Measurements from ENCODE around the gene SARNP. TPM values are rescaled to one million over a fixed set of nuclear protein-coding genes. Genes with fewer than 3 reads are reported as not detected.
"Not testable (repeated sequence)": the region's sequence is repeated elsewhere in the genome, so short reads cannot be mapped to it uniquely, and the experiment has no call there.

SARNP gene
- polyA plus RNA-seq, 1 donor from 2014 or later: 94.2 TPM

- Mint-ChIP-seq H3K36me3 (peaks cover 9% of the 10 kb centered on the region), H3K4me1 (peaks cover 0 to 2% (median 0%) of the 10 kb centered on the region in 3 donors), H3K4me3 (no peak overlapping the region), H3K27ac (no peak overlapping the region), H3K9me3 (no peaks in the 10 kb centered on the region), H3K27me3 (no peaks in the 10 kb centered on the region)
These were observed 27.6 kb downstream of the SARNP start for GRCh38 chr12:55789893-55790292.

GRCh38 chr12:55789171-55789570, 28.4 kb downstream of the SARNP start:
- H3K27ac Mint-ChIP-seq: no peak overlapping the region
- no peak overlapping the region for H3K4me3 Mint-ChIP-seq
- H3K36me3 Mint-ChIP-seq: peaks cover 7% of the 10 kb centered on the region
- H3K27me3 Mint-ChIP-seq: no peaks in the 10 kb centered on the region
- no peaks in the 10 kb centered on the region for H3K9me3 Mint-ChIP-seq
- peaks cover 0 to 2% (median 0%) of the 10 kb centered on the region in 3 donors for H3K4me1 Mint-ChIP-seq

DNA sequence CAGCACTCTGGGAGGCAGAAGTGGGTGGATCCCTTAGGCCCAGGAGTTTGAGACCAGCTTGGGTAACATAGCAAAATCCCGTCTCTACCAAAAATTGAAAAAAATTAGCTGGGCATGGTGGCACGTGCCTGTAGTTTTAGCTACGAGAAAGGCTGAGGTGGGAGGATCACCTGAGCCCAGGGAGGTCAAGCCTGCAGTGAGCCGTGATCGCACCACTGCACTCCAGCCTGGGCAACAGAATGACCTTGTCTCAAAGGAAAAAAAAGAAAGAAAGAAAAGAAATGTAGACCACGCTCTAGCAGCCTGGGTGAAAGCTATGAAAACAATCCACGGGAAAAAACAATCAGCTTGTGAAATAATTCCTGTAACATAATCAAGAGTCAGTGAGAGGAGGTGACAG, 29.0 kb downstream of the SARNP start:
- peak overlapping the region in 1 of 3 donors; percentile 35 for H3K27ac Mint-ChIP-seq
- no peak overlapping the region for H3K4me3 Mint-ChIP-seq
- peaks cover 6% of the 10 kb centered on the region for H3K36me3 Mint-ChIP-seq
- H3K4me1 Mint-ChIP-seq: peaks cover 0 to 2% (median 0%) of the 10 kb centered on the region in 3 donors
- no peaks in the 10 kb centered on the region for H3K9me3 Mint-ChIP-seq
- H3K27me3 Mint-ChIP-seq: no peaks in the 10 kb centered on the region

GRCh38 chr12:55780685-55781084, 36.8 kb downstream of the SARNP start:
- no peaks in the 10 kb centered on the region for H3K4me1 Mint-ChIP-seq
- H3K36me3 Mint-ChIP-seq: peaks cover 7% of the 10 kb centered on the region
- H3K27me3 Mint-ChIP-seq: no peaks in the 10 kb centered on the region
- H3K27ac Mint-ChIP-seq: no peak overlapping the region
- no peak overlapping the region for H3K4me3 Mint-ChIP-seq
- H3K9me3 Mint-ChIP-seq: no peaks in the 10 kb centered on the region

GRCh38 chr12:55777856-55778255, 39.7 kb downstream of the SARNP start:
- H3K9me3 Mint-ChIP-seq: no peaks in the 10 kb centered on the region
- H3K36me3 Mint-ChIP-seq: peaks cover 5% of the 10 kb centered on the region
- H3K27ac Mint-ChIP-seq: no peak overlapping the region
- H3K27me3 Mint-ChIP-seq: no peaks in the 10 kb centered on the region
- no peak overlapping the region for H3K4me3 Mint-ChIP-seq
- H3K4me1 Mint-ChIP-seq: peaks cover 0 to 2% (median 1%) of the 10 kb centered on the region in 3 donors

- H3K4me3 Mint-ChIP-seq: no peak overlapping the region
- peaks cover 0 to 5% (median 2%) of the 10 kb centered on the region in 3 donors for H3K4me1 Mint-ChIP-seq
- H3K27ac Mint-ChIP-seq: peak overlapping the region in 2 of 3 donors; percentile 35
- no peaks in the 10 kb centered on the region for H3K27me3 Mint-ChIP-seq
- no peaks in the 10 kb centered on the region for H3K9me3 Mint-ChIP-seq
- peaks cover 4% of the 10 kb centered on the region for H3K36me3 Mint-ChIP-seq
These were observed 45.8 kb downstream of the SARNP start for GRCh38 chr12:55771736-55772135.

DNA sequence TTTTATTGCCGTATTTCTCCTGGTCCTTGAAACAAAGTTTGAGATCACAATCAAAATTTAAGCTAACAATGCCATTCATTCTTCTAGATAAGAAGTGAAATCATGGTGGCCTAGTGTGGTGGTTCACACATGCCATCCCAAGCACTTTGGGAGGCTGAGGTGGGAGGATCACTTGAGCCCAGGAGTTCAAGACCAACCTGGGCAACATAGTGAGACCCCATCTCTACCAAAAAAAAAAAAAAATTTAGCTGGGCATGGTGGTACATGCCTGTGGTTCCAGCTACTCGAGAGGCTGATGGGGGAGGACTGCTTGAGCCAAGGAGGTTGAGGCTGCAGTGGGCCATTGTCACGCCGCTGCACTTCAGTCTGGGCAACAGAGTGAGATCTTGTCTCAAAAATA, 50.4 kb downstream of the SARNP start:
- Mint-ChIP-seq H3K27me3 (no peaks in the 10 kb centered on the region), H3K27ac (no peak overlapping the region), H3K4me1 (peaks cover 0 to 7% (median 2%) of the 10 kb centered on the region in 3 donors), H3K9me3 (no peaks in the 10 kb centered on the region), H3K4me3 (no peak overlapping the region), H3K36me3 (peaks cover 7% of the 10 kb centered on the region)

- H3K36me3 Mint-ChIP-seq: peaks cover 4% of the 10 kb centered on the region
- no peaks in the 10 kb centered on the region for H3K9me3 Mint-ChIP-seq
- H3K4me3 Mint-ChIP-seq: no peak overlapping the region
- H3K27me3 Mint-ChIP-seq: no peaks in the 10 kb centered on the region
- H3K4me1 Mint-ChIP-seq: peaks cover 0 to 5% (median 2%) of the 10 kb centered on the region in 3 donors
- peak overlapping the region in 1 of 3 donors; percentile 48 for H3K27ac Mint-ChIP-seq
These were observed 51.7 kb downstream of the SARNP start for GRCh38 chr12:55765736-55766290.

DNA sequence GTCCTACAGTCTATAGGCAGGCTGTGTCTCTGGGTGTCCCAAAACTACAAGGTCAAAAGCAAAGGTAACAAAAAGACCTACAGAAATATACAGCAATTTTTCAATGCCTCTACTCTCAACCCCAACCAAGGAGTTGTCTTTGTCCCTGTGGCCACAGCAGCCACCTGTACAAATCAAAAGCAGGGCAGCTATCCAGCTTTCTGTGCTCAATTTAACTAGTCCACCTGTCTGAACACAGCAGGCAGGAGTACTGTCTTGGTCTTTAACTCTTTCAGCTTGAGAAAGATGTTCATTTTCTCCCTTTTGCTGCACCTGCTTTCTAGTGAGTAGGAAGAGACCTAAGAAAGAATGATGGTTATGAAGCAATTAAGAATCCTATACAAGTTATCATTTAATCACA, 54.9 kb downstream of the SARNP start:
- H3K27me3 Mint-ChIP-seq: no peaks in the 10 kb centered on the region
- no peak overlapping the region for H3K4me3 Mint-ChIP-seq
- peaks cover 0 to 3% (median 2%) of the 10 kb centered on the region in 3 donors for H3K4me1 Mint-ChIP-seq
- no peaks in the 10 kb centered on the region for H3K9me3 Mint-ChIP-seq
- H3K36me3 Mint-ChIP-seq: peaks cover 7% of the 10 kb centered on the region
- H3K27ac Mint-ChIP-seq: no peak overlapping the region

- Mint-ChIP-seq H3K27me3 (no peaks in the 10 kb centered on the region), H3K36me3 (peaks cover 10% of the 10 kb centered on the region), H3K4me1 (peaks cover 0 to 2% (median 0%) of the 10 kb centered on the region in 3 donors), H3K27ac (peak overlapping the region in 1 of 3 donors; percentile 2), H3K4me3 (no peak overlapping the region), H3K9me3 (no peaks in the 10 kb centered on the region)
These were observed 56.9 kb downstream of the SARNP start for GRCh38 chr12:55760663-55761062.

- not testable (repeated sequence) for H3K9me3 Mint-ChIP-seq, H3K36me3 Mint-ChIP-seq, H3K27ac Mint-ChIP-seq, H3K4me3 Mint-ChIP-seq, H3K4me1 Mint-ChIP-seq, H3K27me3 Mint-ChIP-seq
These were observed 58.9 kb downstream of the SARNP start for GRCh38 chr12:55758575-55758974.

GRCh38 chr12:55757701-55758100, 59.8 kb downstream of the SARNP start:
- peaks cover 8% of the 10 kb centered on the region for H3K36me3 Mint-ChIP-seq
- no peaks in the 10 kb centered on the region for H3K9me3 Mint-ChIP-seq
- peaks cover 0 to 2% (median 0%) of the 10 kb centered on the region in 3 donors for H3K4me1 Mint-ChIP-seq
- H3K27ac Mint-ChIP-seq: peak overlapping the region in 1 of 3 donors; percentile 12
- H3K4me3 Mint-ChIP-seq: no peak overlapping the region
- no peaks in the 10 kb centered on the region for H3K27me3 Mint-ChIP-seq

DNA sequence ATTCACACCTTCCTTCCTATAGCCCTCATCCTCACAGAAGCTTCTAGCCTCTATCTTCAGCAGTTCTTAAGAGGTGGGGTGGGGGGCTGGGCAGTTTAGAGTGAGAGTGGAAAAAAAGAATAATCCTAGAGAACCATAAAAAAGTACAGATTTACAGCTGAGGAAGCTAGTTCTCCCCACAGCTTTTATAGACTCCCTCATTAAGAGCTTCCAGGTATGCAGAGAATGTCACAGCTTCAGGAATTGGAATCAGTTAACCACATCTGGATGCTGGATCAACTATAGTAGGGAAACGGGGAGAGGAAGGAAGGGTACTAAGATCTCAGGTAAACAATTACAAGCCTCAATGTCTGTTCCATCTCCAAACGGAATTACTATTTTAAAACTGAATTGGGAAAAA, 62.3 kb downstream of the SARNP start:
- peaks cover 7% of the 10 kb centered on the region for H3K36me3 Mint-ChIP-seq
- no peak overlapping the region for H3K27ac Mint-ChIP-seq
- H3K27me3 Mint-ChIP-seq: no peaks in the 10 kb centered on the region
- no peak overlapping the region for H3K4me3 Mint-ChIP-seq
- H3K4me1 Mint-ChIP-seq: peaks cover 0 to 2% (median 0%) of the 10 kb centered on the region in 3 donors
- no peaks in the 10 kb centered on the region for H3K9me3 Mint-ChIP-seq

DNA sequence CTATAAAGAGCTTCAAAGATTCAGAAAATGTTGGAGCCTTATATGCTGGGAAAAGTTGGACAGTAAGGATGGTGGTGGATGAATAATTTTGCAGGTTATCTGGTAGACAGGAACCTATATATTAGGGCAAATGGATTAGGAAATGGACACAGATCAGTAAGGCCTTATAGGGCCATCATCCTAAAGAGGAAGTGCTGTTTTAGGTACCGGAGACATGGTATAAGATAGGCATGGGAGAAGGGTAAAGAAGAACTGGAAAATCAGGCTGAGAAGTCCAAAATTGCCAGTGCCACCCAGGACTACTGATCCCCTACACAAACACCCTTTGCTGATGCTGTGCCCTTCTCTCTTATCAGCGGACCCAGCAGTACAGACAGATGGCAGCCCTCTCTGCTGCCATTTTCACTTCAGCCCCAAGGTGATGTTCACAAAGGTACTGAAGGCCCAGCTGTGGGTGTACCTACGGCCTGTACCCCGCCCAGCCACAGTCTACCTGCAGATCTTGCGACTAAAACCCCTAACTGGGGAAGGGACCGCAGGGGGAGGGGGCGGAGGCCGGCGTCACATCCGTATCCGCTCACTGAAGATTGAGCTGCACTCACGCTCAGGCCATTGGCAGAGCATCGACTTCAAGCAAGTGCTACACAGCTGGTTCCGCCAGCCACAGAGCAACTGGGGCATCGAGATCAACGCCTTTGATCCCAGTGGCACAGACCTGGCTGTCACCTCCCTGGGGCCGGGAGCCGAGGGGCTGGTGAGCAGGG, 69.1 kb downstream of the SARNP start:
- Mint-ChIP-seq H3K27me3 (peaks cover 4% of the 10 kb centered on the region), H3K27ac (peak overlapping the region; percentile 2 to 80 (median 54)), H3K36me3 (peaks cover 2% of the 10 kb centered on the region), H3K9me3 (no peaks in the 10 kb centered on the region), H3K4me1 (peaks cover 4 to 15% (median 14%) of the 10 kb centered on the region in 3 donors), H3K4me3 (peak overlapping the region in 1 of 4 donors; percentile 1)

- Mint-ChIP-seq H3K36me3 (peaks cover 2% of the 10 kb centered on the region), H3K27ac (peak overlapping the region in 2 of 3 donors; percentile 39 to 85), H3K4me3 (peak overlapping the region in 1 of 4 donors; percentile 21)
These were observed 70.7 kb downstream of the SARNP start for GRCh38 chr12:55746913-55747231.

More at GRCh38 chr12:55746913-55747231, 70.7 kb downstream of the SARNP start:
- no peaks in the 10 kb centered on the region for H3K9me3 Mint-ChIP-seq
- peaks cover 4 to 18% (median 18%) of the 10 kb centered on the region in 3 donors for H3K4me1 Mint-ChIP-seq
- H3K27me3 Mint-ChIP-seq: peaks cover 4% of the 10 kb centered on the region

Data from IgD-negative memory B cell (primary cell).